Measurements from ENCODE around the gene LMAN2L. TPM values are rescaled to one million over a fixed set of nuclear protein-coding genes. Genes with fewer than 3 reads are reported as not detected.

Gene LMAN2L
- total RNA-seq, 3 donors from 2014 or later, result 7.0 to 9.1 (median 8.6) TPM

- Mint-ChIP-seq H3K27me3 (ENCODE audit: low read depth) (no peaks in the 10 kb centered on the region), H3K4me3 (no peak overlapping the region), H3K9me3 (no peaks in the 10 kb centered on the region), H3K4me1 (ENCODE audit: low read depth) (peaks cover 37% of the 10 kb centered on the region), H3K36me3 (ENCODE audit: insufficient read depth) (peaks cover 8% of the 10 kb centered on the region)
- DNase-seq (no peak), ATAC-seq (no peak)
Observed at GRCh38 chr2:96767135-96767871, 27.4 kb upstream of the LMAN2L start.

GRCh38 chr2:96764253-96764637, 24.4 kb upstream of the LMAN2L start:
- DNase-seq, result no peak

DNA sequence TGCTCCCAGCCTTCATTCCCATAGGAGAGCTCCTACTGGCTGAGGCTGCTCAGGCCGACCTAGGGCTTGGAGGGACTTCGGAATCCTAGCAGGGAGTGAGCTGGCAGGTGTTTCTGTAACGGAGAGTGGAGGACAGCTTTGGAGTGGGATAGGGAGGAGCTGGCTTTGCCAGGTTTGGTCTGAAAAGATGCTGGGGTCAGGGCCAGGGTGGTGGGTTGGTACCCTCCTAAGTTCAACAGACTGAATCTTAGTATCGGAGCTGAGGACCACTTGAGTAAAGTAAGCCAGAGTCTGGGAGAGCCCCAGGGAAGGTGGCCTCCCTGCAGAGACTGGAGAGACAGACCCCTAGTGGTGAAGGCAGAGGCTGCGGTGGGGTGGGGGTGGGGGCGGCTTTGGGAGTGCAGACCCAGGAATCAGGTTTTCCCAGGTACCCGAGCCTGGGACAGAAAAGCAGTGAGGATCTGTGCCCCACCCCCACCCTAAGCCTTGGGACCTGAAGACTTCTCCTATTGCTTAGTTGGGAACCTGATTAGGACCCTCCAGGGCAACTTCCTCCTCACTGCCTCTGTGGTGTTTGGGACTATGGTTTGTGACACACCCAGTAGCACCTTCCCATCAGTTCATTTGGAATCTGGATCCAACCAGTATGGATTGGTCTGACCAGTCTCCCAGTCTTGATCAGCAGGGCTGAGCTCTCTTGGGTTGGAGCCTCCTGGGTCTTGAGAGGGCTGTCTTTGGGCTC, 23.8 kb upstream of the LMAN2L start:
- H3K4me3 Mint-ChIP-seq, result peak overlapping the region; percentile 65
- no peaks in the 10 kb centered on the region for H3K9me3 Mint-ChIP-seq
- no peaks in the 10 kb centered on the region for H3K27me3 Mint-ChIP-seq (ENCODE audit: low read depth)
- peaks cover 59% of the 10 kb centered on the region for H3K4me1 Mint-ChIP-seq (ENCODE audit: low read depth)
- ATAC-seq, result no peak
- H3K36me3 Mint-ChIP-seq (ENCODE audit: insufficient read depth), result peaks cover 8% of the 10 kb centered on the region
- no peak for DNase-seq

More at GRCh38 chr2:96764253-96764637, 24.4 kb upstream of the LMAN2L start:
- peaks cover 8% of the 10 kb centered on the region for H3K36me3 Mint-ChIP-seq (ENCODE audit: insufficient read depth)
- no peak for ATAC-seq
- H3K4me3 Mint-ChIP-seq, result peak overlapping the region; percentile 42
- no peaks in the 10 kb centered on the region for H3K9me3 Mint-ChIP-seq
- H3K27me3 Mint-ChIP-seq (ENCODE audit: low read depth), result no peaks in the 10 kb centered on the region
- H3K4me1 Mint-ChIP-seq (ENCODE audit: low read depth), result peaks cover 58% of the 10 kb centered on the region

- H3K36me3 Mint-ChIP-seq (ENCODE audit: insufficient read depth), result peaks cover 3% of the 10 kb centered on the region
- H3K9me3 Mint-ChIP-seq, result no peaks in the 10 kb centered on the region
- no peak for DNase-seq
- H3K4me1 Mint-ChIP-seq (ENCODE audit: low read depth), result peaks cover 56% of the 10 kb centered on the region
- H3K27me3 Mint-ChIP-seq (ENCODE audit: low read depth), result no peaks in the 10 kb centered on the region
- ATAC-seq, result no peak
- H3K4me3 Mint-ChIP-seq, result peak overlapping the region; percentile 65
Observed at GRCh38 chr2:96762529-96763311, 22.9 kb upstream of the LMAN2L start.

DNA sequence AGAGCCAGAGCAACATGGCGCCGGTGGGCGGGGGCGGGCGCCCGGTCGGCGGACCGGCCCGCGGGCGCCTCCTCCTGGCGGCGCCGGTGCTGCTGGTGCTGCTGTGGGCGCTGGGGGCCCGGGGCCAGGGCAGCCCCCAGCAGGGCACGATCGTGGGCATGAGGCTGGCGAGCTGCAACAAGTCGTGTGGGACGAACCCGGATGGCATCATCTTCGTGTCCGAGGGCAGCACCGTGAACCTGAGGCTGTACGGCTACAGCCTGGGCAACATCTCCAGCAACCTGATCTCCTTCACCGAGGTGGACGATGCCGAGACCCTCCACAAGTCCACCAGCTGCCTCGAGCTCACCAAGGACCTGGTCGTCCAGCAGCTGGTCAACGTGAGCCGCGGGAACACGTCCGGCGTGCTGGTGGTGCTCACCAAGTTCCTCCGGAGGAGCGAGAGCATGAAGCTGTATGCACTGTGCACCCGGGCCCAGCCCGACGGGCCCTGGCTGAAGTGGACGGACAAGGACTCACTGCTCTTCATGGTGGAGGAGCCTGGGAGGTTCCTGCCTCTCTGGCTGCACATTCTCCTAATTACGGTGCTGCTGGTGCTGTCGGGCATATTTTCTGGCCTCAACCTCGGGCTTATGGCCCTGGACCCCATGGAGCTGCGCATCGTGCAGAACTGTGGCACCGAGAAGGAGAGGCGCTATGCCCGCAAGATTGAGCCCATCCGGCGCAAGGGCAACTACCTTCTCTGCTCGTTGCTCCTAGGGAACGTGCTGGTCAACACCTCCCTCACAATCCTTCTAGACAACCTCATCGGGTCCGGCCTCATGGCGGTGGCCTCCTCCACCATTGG, 21.3 kb upstream of the LMAN2L start:
- Mint-ChIP-seq H3K27me3 (ENCODE audit: low read depth) (no peaks in the 10 kb centered on the region), H3K4me3 (peak overlapping the region; percentile 65), H3K9me3 (no peaks in the 10 kb centered on the region), H3K36me3 (ENCODE audit: insufficient read depth) (no peaks in the 10 kb centered on the region), H3K4me1 (ENCODE audit: low read depth) (peaks cover 47% of the 10 kb centered on the region)
- ATAC-seq (peak; percentile 75 to 78), DNase-seq (peak; percentile 67)

DNA sequence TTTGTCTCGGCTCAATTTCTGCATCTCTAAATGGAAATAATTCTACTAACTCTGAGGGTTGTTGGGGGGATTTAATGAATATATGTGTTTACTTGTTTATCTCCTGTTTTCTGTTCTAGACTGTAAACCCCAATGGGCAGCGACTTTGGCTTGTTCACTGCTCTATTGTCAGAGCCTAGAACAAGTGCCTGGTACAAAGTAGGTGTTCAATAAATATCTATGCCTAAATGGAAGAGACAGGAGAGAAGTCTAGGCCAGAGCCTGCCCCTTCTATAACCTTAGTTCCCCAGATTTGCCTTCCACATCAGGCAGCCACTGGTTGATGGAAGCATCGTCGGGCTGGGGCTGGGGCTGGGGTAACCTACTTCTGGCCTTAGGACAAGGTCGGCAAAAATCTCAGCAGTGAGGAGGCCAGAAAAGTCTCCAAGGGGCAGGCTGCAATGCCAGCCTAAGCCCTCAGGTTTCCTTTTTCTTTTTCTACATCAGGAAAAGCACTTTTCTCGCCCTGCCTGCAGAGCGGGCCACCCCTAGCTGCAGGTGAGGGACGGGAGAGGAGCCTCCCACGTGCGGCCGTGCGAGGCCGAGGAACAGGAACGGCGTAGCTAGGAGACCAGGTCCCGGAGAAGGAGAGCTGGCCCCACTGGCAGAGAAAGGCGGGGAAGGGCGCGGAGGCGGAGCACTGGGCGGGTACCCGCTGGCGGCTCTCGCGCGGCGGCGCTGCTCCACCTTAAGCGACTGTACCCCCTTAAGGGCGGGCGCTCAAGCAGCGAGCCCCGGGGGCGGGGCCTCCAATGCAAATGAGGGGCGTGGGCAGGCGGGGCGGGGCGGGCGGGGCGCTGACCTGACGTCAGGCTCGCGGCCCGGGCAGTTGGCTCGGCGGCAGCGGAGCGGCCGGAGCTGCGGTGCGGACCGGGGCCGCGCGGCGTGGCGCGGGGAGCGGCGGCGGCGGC, 20.4 kb upstream of the LMAN2L start, which contains the start of gene CNNM4:
Gene CNNM4 (plus strand): TSS at position 867 of the 950 bp plus-strand sequence. CDS start 98 bp downstream, outside the sequence.
- H3K9me3 Mint-ChIP-seq, result no peaks in the 10 kb centered on the region
- H3K4me1 Mint-ChIP-seq (ENCODE audit: low read depth), result peaks cover 47% of the 10 kb centered on the region
- H3K27me3 Mint-ChIP-seq (ENCODE audit: low read depth), result no peaks in the 10 kb centered on the region
- ATAC-seq (peak; percentile 95), DNase-seq (peak; percentile 88)
- peak within 1 kb of the TSS; percentile 84 for H3K4me3 Mint-ChIP-seq
- no peaks in the 10 kb centered on the region for H3K36me3 Mint-ChIP-seq (ENCODE audit: insufficient read depth)

DNA sequence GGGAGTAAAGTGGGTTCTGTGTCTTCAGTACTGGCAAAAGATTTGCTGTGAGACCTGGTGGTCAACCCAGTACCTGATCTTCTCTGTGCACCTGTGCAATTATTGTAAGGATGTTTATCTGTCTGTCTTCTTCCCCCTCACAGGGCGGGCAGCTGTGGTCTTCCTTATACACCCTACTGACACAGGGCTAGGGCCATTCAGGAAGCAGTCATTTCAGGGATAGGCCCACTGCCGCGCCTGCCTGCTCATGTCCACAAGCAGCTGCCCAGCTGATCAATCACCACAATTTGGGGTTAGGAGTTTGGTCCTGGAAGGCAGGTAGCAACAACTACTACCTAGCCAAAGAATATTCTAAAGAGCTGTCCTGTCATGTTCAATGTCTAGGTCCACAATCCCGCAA, 19.7 kb upstream of the LMAN2L start:
- Mint-ChIP-seq H3K27me3 (ENCODE audit: low read depth) (no peaks in the 10 kb centered on the region), H3K4me3 (peak overlapping the region; percentile 84), H3K9me3 (no peaks in the 10 kb centered on the region), H3K36me3 (ENCODE audit: insufficient read depth) (no peaks in the 10 kb centered on the region), H3K4me1 (ENCODE audit: low read depth) (peaks cover 47% of the 10 kb centered on the region)
- no peak for DNase-seq
- ATAC-seq, result no peak

DNA sequence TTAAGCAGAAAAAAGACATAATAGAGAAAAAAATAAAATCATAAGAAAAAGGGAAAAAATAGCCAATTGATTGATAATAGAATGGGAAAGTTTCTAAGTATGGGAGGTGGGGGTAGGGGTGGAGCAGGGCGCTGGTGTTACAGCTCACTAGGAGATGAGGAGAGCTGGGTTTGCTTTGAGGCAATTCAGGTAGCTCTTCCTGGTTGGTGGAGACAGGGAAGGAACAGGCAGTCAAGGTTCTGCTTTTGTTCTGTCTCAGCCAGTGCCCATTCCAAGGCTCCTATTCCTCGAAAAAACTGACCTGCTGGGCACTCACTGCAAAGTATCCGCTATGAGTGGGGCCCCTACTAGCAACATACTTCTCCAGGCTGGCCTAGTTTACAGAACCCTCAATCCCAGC, 19.1 kb upstream of the LMAN2L start:
- no peaks in the 10 kb centered on the region for H3K36me3 Mint-ChIP-seq (ENCODE audit: insufficient read depth)
- DNase-seq, result no peak
- H3K27me3 Mint-ChIP-seq (ENCODE audit: low read depth), result no peaks in the 10 kb centered on the region
- H3K9me3 Mint-ChIP-seq, result no peaks in the 10 kb centered on the region
- no peak for ATAC-seq
- H3K4me1 Mint-ChIP-seq (ENCODE audit: low read depth), result peaks cover 41% of the 10 kb centered on the region
- no peak overlapping the region for H3K4me3 Mint-ChIP-seq

DNA sequence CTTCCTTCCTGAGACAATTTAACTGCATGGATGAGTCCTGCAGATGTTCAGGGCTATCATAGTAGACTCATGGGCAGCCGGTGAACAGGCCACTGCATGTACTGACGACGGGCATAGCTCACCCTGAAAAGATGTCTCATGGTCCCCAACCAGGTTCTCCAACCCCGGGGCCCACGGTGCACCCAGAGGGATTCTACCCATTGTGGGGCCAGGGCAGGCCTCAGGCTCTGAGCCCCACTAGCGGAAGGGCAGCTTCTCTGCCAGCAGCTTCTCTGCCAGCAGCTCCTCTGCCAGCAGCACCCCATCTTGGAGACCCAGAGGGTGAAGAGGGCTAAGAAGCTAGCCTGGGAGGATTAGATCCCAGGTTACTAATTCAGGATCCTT, 17.6 kb upstream of the LMAN2L start:
- Mint-ChIP-seq H3K36me3 (ENCODE audit: insufficient read depth) (no peaks in the 10 kb centered on the region), H3K4me3 (no peak overlapping the region), H3K4me1 (ENCODE audit: low read depth) (peaks cover 28% of the 10 kb centered on the region), H3K27me3 (ENCODE audit: low read depth) (no peaks in the 10 kb centered on the region), H3K9me3 (no peaks in the 10 kb centered on the region)
- ATAC-seq (no peak), DNase-seq (no peak)

- DNase-seq (no peak), ATAC-seq (no peak)
- H3K27me3 Mint-ChIP-seq (ENCODE audit: low read depth), result no peaks in the 10 kb centered on the region
- peaks cover 22% of the 10 kb centered on the region for H3K4me1 Mint-ChIP-seq (ENCODE audit: low read depth)
- H3K36me3 Mint-ChIP-seq (ENCODE audit: insufficient read depth), result no peaks in the 10 kb centered on the region
- H3K9me3 Mint-ChIP-seq, result no peaks in the 10 kb centered on the region
- H3K4me3 Mint-ChIP-seq, result no peak overlapping the region
Observed at GRCh38 chr2:96756788-96757476, 17.1 kb upstream of the LMAN2L start.

DNA sequence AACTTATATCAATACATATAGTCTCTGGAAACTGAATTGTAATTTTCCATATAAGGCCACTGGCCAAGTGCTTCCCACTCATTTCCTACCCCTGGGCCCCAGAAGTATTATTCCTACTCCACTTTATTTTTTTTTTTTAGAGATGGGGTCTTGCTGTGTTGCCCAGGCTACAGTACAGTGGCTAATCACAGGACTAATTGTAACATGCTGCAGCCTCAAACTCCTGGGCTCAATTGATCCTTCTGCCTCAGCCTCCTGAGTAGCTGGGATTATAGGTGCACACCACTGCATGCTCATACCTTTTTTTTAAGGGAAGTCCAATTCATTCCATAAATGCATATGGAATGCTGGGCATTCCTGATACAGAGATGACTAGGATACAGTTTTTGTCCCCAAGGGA, 14.5 kb upstream of the LMAN2L start:
- Mint-ChIP-seq H3K4me1 (ENCODE audit: low read depth) (peaks cover 2% of the 10 kb centered on the region), H3K36me3 (ENCODE audit: insufficient read depth) (no peaks in the 10 kb centered on the region), H3K27me3 (ENCODE audit: low read depth) (no peaks in the 10 kb centered on the region), H3K9me3 (no peaks in the 10 kb centered on the region), H3K4me3 (no peak overlapping the region)
- no peak for DNase-seq
- ATAC-seq, result no peak

DNA sequence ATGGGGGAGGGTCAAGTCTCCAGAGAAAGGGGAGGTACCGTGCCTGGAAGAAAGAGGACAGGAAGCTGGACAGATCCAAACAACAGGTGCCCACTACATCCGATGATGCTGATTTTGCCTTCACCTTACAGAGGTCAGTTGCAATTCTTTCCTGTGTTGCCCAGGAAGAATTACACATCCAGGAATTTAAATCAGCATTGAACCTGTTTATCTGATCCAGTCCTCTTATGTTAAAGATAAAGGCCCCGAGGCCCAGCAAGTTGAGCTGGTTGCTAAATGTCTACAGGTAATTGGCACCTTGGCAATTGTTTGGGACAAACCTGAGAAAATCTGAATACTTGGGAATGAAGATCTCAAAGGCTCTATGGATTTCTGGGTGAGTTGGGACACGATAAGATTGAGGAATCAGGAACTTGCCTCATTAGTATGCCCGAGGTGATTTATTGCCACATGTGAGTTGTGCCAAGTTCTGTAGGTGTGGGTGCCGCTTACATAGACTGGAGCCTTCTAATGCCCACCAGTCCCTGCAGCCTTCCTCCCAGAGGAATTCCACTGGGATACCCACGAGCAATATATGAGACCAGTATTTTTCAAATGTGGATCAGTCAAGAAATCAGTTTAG, 13.9 kb upstream of the LMAN2L start:
- Mint-ChIP-seq H3K27me3 (ENCODE audit: low read depth) (no peaks in the 10 kb centered on the region), H3K4me3 (no peak overlapping the region), H3K9me3 (no peaks in the 10 kb centered on the region), H3K36me3 (ENCODE audit: insufficient read depth) (no peaks in the 10 kb centered on the region), H3K4me1 (ENCODE audit: low read depth) (no peaks in the 10 kb centered on the region)
- ATAC-seq (no peak), DNase-seq (no peak)

Measured in activated T-cell treated with anti-CD3 and anti-CD28 coated beads, Interleukin-2, amount 50 U/mL, for 4 hours (primary cell).